OCI-LY7 (cell line): ENCODE results near the gene MAPK6. TPM values are rescaled to one million over a fixed set of nuclear protein-coding genes. Genes with fewer than 3 reads are reported as not detected.
"Not testable (repeated sequence)": the region's sequence is repeated elsewhere in the genome, so short reads cannot be mapped to it uniquely, and the experiment has no call there.

Experiments
- BruUV-seq: library from RNA; stranded (reverse); fragments of 400-500 nt; replicated peaks from 2 replicates; lab custom pipeline; 2021; lab: Mats Ljungman, UMichigan
- CTCF ChIA-PET: fragments of 300-600 bp; sonication (Branson Sonifier 250); formaldehyde crosslinking; loops from one replicate; lab custom pipeline; 2022; ENCODE audit warnings: antibody characterized with exemption; ENCODE audit not compliant: unreplicated experiment; lab: Charles Lee
- POLR2A ChIA-PET: fragments of 300-600 bp; sonication (Branson Sonifier 250); formaldehyde crosslinking; loops from one replicate; lab custom pipeline; 2022; ENCODE audit warnings: antibody characterized with exemption; lab: Charles Lee
- DNase-seq: peaks from one replicate; pipeline ENCODE4 v3.0.0-alpha.2; 2015; ENCODE audit warnings: low spot score
- H2AFZ ChIP-seq: fragments of 200-600 bp; sonication (generic), shearing (Covaris generic); 2 replicates; pipeline ENCODE4 v1.6.1; 2014; ENCODE audit warnings: mild to moderate bottlenecking, antibody characterized with exemption, low read length, moderate library complexity
- H3K27ac ChIP-seq: fragments of 200-600 bp; sonication (generic); 2 replicates; pipeline ENCODE4 v1.5.1; 2014; ENCODE audit warnings: mixed run types, low read depth, mild to moderate bottlenecking, moderate library complexity, low read length, inconsistent platforms; ENCODE audit not compliant: poor library complexity, severe bottlenecking
- H3K36me3 ChIP-seq: fragments of 200-600 bp; sonication (generic); 2 replicates; pipeline ENCODE4 v1.6.1; 2014; ENCODE audit warnings: mild to moderate bottlenecking, antibody characterized with exemption, low read length, moderate library complexity, mixed read lengths; ENCODE audit not compliant: insufficient read depth
- H3K4me1 ChIP-seq: fragments of 200-600 bp; sonication (generic); 2 replicates; pipeline ENCODE4 v1.5.1; 2014; ENCODE audit warnings: mild to moderate bottlenecking, low read length; ENCODE audit not compliant: insufficient read depth, poor library complexity, severe bottlenecking
- H3K4me2 ChIP-seq: fragments of 200-600 bp; sonication (generic); 2 replicates; pipeline ENCODE4 v1.6.1; 2014; ENCODE audit warnings: mild to moderate bottlenecking, low read length
- H3K4me3 ChIP-seq: fragments of 200-600 bp; sonication (generic); 2 replicates; pipeline ENCODE4 v1.5.1; 2014; ENCODE audit warnings: mild to moderate bottlenecking, low read depth, low read length; ENCODE audit not compliant: poor library complexity, severe bottlenecking
- H3K79me2 ChIP-seq: fragments of 200-600 bp; sonication (generic); 2 replicates; pipeline ENCODE4 v1.6.1; 2016; ENCODE audit warnings: low read depth, mild to moderate bottlenecking, low read length, moderate library complexity, mixed read lengths; ENCODE audit not compliant: insufficient read depth
- H3K9me2 ChIP-seq: fragments of 200-600 bp; sonication (generic); 2 replicates; pipeline ENCODE4 v1.6.1; 2016; ENCODE audit warnings: mild to moderate bottlenecking, low read length, mixed read lengths; ENCODE audit not compliant: insufficient read depth
- H3K9me3 ChIP-seq: fragments of 200-600 bp; sonication (generic); 2 replicates; pipeline ENCODE4 v1.6.1; 2014; ENCODE audit warnings: mild to moderate bottlenecking, mixed run types, low read length, mixed read lengths
- H4K20me1 ChIP-seq: fragments of 200-600 bp; sonication (generic); 2 replicates; pipeline ENCODE4 v1.6.1; 2014; ENCODE audit warnings: mild to moderate bottlenecking, antibody characterized with exemption, low read length, moderate library complexity, mixed read lengths; ENCODE audit not compliant: insufficient read depth
- CTCF ChIP-seq: fragments of 200-600 bp; sonication (generic); conservative IDR thresholded peaks from 2 replicates; pipeline ENCODE4 v1.5.1; 2014; ENCODE audit warnings: mild to moderate bottlenecking, antibody characterized with exemption, low read length, moderate library complexity, mixed read lengths
- EZH2phosphoT487 ChIP-seq: fragments of 200-600 bp; sonication (generic); IDR thresholded peaks from 2 replicates; pipeline ENCODE4 v1.6.1; 2018; ENCODE audit warnings: low read depth, borderline replicate concordance, mild to moderate bottlenecking, mixed run types, antibody characterized with exemption, low read length, moderate library complexity, mixed read lengths
- intact Hi-C: fragments of 100-400 bp; cut with micrococcal nuclease; formaldehyde crosslinking; loops from one replicate; pipeline ENCODE4 v1.10.0; 2022; ENCODE audit not compliant: unreplicated experiment
- total RNA-seq, 2 experiments: library from RNA; depleted of rRNA in 1 of 2; stranded (reverse); fragments of >200 nt in 1 of 2; shearing (Covaris generic) in 1 of 2; gene quantifications; 2 replicates each; pipeline ENCODE4 v1.2.3, GENCODE V29; 2014 to 2022

The MAPK6 gene
- total RNA-seq, 2 experiments from 2014 or later, result 19.8 to 49.7 TPM

- Histone ChIP-seq H3K4me2 (no peak overlapping the region), H3K36me3 (no peaks in the 10 kb centered on the region), H3K4me3 (no peak overlapping the region), H2AFZ (no peak overlapping the region), H3K9me3 (0 out of 2 replicates have a peak, but pooled peaks cover under 1% of the 10 kb centered on the region), H3K4me1 (peaks cover under 1% of the 10 kb centered on the region), H4K20me1 (no peaks in the 10 kb centered on the region), H3K9me2 (no peaks in the 10 kb centered on the region), H3K79me2 (no peaks in the 10 kb centered on the region), H3K27ac (no peak overlapping the region)
- no TSS peak for BruUV-seq
- TF ChIP-seq CTCF (no peak), EZH2phosphoT487 (no peak)
- DNase-seq, result no peak
- intact Hi-C loops, result no loop called here
- POLR2A ChIA-PET, result no interaction called here
- CTCF ChIA-PET, result no interaction called here
Observed at GRCh38 chr15:52095597-52096262, 76.7 kb downstream of the MAPK6 start.

GRCh38 chr15:52096536-52096935 lies 77.5 kb downstream of the MAPK6 start:
- BruUV-seq, H3K4me1 ChIP-seq, H4K20me1 ChIP-seq, H3K4me2 ChIP-seq, POLR2A ChIA-PET, H3K79me2 ChIP-seq, H3K4me3 ChIP-seq, H3K36me3 ChIP-seq, H3K9me2 ChIP-seq, H3K27ac ChIP-seq, H2AFZ ChIP-seq, H3K9me3 ChIP-seq, intact Hi-C loops, DNase-seq: not testable (repeated sequence)
- CTCF ChIA-PET, result interaction anchor here (0.7 kb wide), 1 partner anchor 13 kb away, joined by 3 read pairs; no protein-coding TSS in a partner anchor

GRCh38 chr15:52097180-52097579 lies 78.2 kb downstream of the MAPK6 start:
- intact Hi-C loops, result no loop called here
- CTCF ChIA-PET, result interaction anchor here (0.7 kb wide), 1 partner anchor 14 kb away, joined by 3 read pairs; no protein-coding TSS in a partner anchor
- H3K36me3 ChIP-seq, result no peaks in the 10 kb centered on the region
- H3K9me2 ChIP-seq, result no peaks in the 10 kb centered on the region
- TF ChIP-seq EZH2phosphoT487 (no peak), CTCF (no peak)
- no peak overlapping the region for H2AFZ ChIP-seq
- no peak overlapping the region for H3K4me2 ChIP-seq
- BruUV-seq, result no TSS peak
- H3K9me3 ChIP-seq, result no peaks in the 10 kb centered on the region
- H3K27ac ChIP-seq, result no peak overlapping the region
- H3K79me2 ChIP-seq, result no peaks in the 10 kb centered on the region
- POLR2A ChIA-PET, result interaction anchor here (1.0 to 1.2 kb wide), 2 partner anchors 10 to 14 kb away, joined by 4 to 7 read pairs; no protein-coding TSS in a partner anchor
- H3K4me1 ChIP-seq, result peaks cover 9% of the 10 kb centered on the region
- H4K20me1 ChIP-seq, result no peaks in the 10 kb centered on the region
- no peak for DNase-seq
- no peak overlapping the region for H3K4me3 ChIP-seq
